Neural cell (in vitro differentiated cells): ENCODE data around the gene PPFIBP2. TPM values are rescaled to one million over a fixed set of nuclear protein-coding genes. Genes with fewer than 3 reads are reported as not detected.

Experiments used
- H2AFZ ChIP-seq: fragments of 200-600, 300-800 bp; sonication (generic), shearing (Covaris generic); 2 replicates; pipeline ENCODE4 v1.6.0; 2014; ENCODE audit warnings: low read depth, mild to moderate bottlenecking, antibody characterized with exemption, low read length, moderate library complexity
- H3F3A ChIP-seq: fragments of 200-600 bp; shearing (Covaris generic); 2 replicates; pipeline ENCODE4 v1.6.1; 2016; ENCODE audit warnings: mild to moderate bottlenecking, moderate library complexity, mixed read lengths, antibody characterized with exemption, low read length; ENCODE audit not compliant: insufficient read depth, poor library complexity, severe bottlenecking
- H3K27ac ChIP-seq: fragments of 200-600, 300-800 bp; sonication (generic), shearing (Covaris generic); 2 replicates; pipeline ENCODE4 v1.5.1; 2014; ENCODE audit warnings: mild to moderate bottlenecking, low read length, moderate library complexity
- H3K27me3 ChIP-seq: fragments of 300-800, 200-600 bp; sonication (generic), shearing (Covaris generic); 2 replicates; pipeline ENCODE4 v1.6.0; 2014; ENCODE audit warnings: mild to moderate bottlenecking, low read depth, low read length, moderate library complexity; ENCODE audit not compliant: insufficient read depth
- H3K36me3 ChIP-seq: fragments of 300-800, 200-600 bp; sonication (generic), shearing (Covaris generic); 2 replicates; pipeline ENCODE4 v1.5.1; 2014; ENCODE audit warnings: mild to moderate bottlenecking, antibody characterized with exemption, low read length, moderate library complexity; ENCODE audit not compliant: insufficient read depth
- H3K4me2 ChIP-seq: fragments of 300-800, 200-600 bp; sonication (generic), shearing (Covaris generic); 2 replicates; pipeline ENCODE4 v1.6.0; 2014; ENCODE audit warnings: mild to moderate bottlenecking, low read length
- H3K4me3 ChIP-seq: fragments of 300-800, 200-600 bp; sonication (generic), shearing (Covaris generic); 2 replicates; pipeline ENCODE4 v1.5.1; 2014; ENCODE audit warnings: mild to moderate bottlenecking, low read length, moderate library complexity
- H3K79me2 ChIP-seq: fragments of 200-600 bp; shearing (Covaris generic); replicated peaks from 2 replicates; pipeline ENCODE4 v1.6.0; 2014; ENCODE audit warnings: mild to moderate bottlenecking, low read length, moderate library complexity; ENCODE audit not compliant: insufficient read depth
- H3K9ac ChIP-seq: fragments of 300-800, 200-600 bp; sonication (generic), shearing (Covaris generic); 2 replicates; pipeline ENCODE4 v1.6.1; 2016; ENCODE audit warnings: mild to moderate bottlenecking, low read length, mixed read lengths
- H3K9me2 ChIP-seq: fragments of 200-600 bp; shearing (Covaris generic); 2 replicates; pipeline ENCODE4 v1.6.1; 2016; ENCODE audit warnings: mild to moderate bottlenecking, low read length, mixed read lengths; ENCODE audit not compliant: insufficient read depth
- H3K9me3 ChIP-seq: fragments of 200-600, 300-800 bp; sonication (generic), shearing (Covaris generic); 2 replicates; pipeline ENCODE4 v1.6.1; 2016; ENCODE audit warnings: mild to moderate bottlenecking, mixed run types, low read length, moderate library complexity, mixed read lengths
- H4K20me1 ChIP-seq: fragments of 200-600 bp; shearing (Covaris generic); 2 replicates; pipeline ENCODE4 v1.6.1; 2016; ENCODE audit warnings: mild to moderate bottlenecking, mixed run types; ENCODE audit not compliant: insufficient read depth
- EP300 ChIP-seq: fragments of 450-650 bp; conservative IDR thresholded peaks from 2 replicates; pipeline ENCODE4 v1.6.1; 2014; ENCODE audit warnings: antibody characterized with exemption, mild to moderate bottlenecking, moderate library complexity; ENCODE audit not compliant: poor library complexity, severe bottlenecking
- EZH2 ChIP-seq: fragments of 200-600, 300-800 bp; shearing (Covaris generic), sonication (generic); IDR thresholded peaks from 2 replicates; pipeline ENCODE4 v1.6.1; 2014; ENCODE audit warnings: antibody characterized with exemption, low read length, borderline replicate concordance, mild to moderate bottlenecking; ENCODE audit not compliant: insufficient read depth, poor library complexity, severe bottlenecking
- MXI1 ChIP-seq: fragments of 450-650 bp; conservative IDR thresholded peaks from 2 replicates; pipeline ENCODE4 v1.6.1; 2014; ENCODE audit warnings: antibody characterized with exemption, mild to moderate bottlenecking; ENCODE audit not compliant: poor library complexity, severe bottlenecking
- POLR2AphosphoS5 ChIP-seq: IDR thresholded peaks from 2 replicates; pipeline ENCODE4 v1.6.1; 2012
- RAD21 ChIP-seq: fragments of 450-650 bp; conservative IDR thresholded peaks from 2 replicates; pipeline ENCODE4 v1.6.1; 2014; ENCODE audit warnings: antibody characterized with exemption, mild to moderate bottlenecking, moderate library complexity
- SMC3 ChIP-seq: fragments of 450-650 bp; conservative IDR thresholded peaks from 2 replicates; pipeline ENCODE4 v1.6.1; 2014; ENCODE audit warnings: antibody characterized with exemption, mild to moderate bottlenecking, moderate library complexity; ENCODE audit not compliant: poor library complexity
- TAF1 ChIP-seq: IDR thresholded peaks from 2 replicates; pipeline ENCODE4 v1.6.1; 2012; ENCODE audit warnings: low read depth
- polyA plus RNA-seq: library from polyadenylated mRNA; depleted of rRNA; stranded (reverse); fragments of >200 nt; gene quantifications from 2 replicates; pipeline ENCODE4 v1.2.3, GENCODE V29; 2014
- TF ChIP-seq, protein P1 (sequence below): fragments of 450-650 bp; IDR thresholded peaks from 2 replicates; pipeline ENCODE4 v1.5.1; 2014; ENCODE audit warnings: antibody characterized with exemption, mild to moderate bottlenecking, moderate library complexity; ENCODE audit not compliant: poor library complexity, severe bottlenecking
- TF ChIP-seq, protein P2 (sequence below): IDR thresholded peaks from 2 replicates; pipeline ENCODE4 v1.6.1; 2012; ENCODE audit warnings: borderline replicate concordance

The PPFIBP2 gene
- polyA plus RNA-seq, 1 donor from 2014 or later: not detected

DNA sequence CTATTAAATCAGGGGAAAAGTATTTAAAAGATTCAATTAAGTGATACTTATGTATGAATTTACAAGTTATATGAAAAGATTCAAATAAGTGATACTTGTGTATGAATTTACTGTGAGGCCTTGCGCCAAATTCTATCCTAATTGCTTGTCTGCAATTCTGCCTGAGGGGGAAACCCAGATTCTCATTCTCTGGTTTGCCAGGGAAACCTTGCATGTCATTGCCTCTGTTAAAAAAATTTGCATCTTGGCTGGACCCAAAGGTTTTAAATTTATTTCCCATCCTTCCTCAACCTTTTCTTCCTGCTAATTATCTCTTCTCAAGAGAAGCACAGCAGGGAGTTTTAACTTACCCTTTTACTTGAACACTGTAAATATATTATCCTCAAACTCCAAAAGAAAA lies 14.7 kb upstream of the PPFIBP2 start:
- no peak overlapping the region for H3K27ac ChIP-seq
- no peak overlapping the region for H3K9ac ChIP-seq
- no peaks in the 10 kb centered on the region for H3K9me2 ChIP-seq
- H3K36me3 ChIP-seq: no peaks in the 10 kb centered on the region
- TF ChIP-seq MXI1 (no peak), SMC3 (no peak), RAD21 (no peak), EP300 (no peak), TAF1 (no peak)
- TF ChIP-seq, protein P1, sequence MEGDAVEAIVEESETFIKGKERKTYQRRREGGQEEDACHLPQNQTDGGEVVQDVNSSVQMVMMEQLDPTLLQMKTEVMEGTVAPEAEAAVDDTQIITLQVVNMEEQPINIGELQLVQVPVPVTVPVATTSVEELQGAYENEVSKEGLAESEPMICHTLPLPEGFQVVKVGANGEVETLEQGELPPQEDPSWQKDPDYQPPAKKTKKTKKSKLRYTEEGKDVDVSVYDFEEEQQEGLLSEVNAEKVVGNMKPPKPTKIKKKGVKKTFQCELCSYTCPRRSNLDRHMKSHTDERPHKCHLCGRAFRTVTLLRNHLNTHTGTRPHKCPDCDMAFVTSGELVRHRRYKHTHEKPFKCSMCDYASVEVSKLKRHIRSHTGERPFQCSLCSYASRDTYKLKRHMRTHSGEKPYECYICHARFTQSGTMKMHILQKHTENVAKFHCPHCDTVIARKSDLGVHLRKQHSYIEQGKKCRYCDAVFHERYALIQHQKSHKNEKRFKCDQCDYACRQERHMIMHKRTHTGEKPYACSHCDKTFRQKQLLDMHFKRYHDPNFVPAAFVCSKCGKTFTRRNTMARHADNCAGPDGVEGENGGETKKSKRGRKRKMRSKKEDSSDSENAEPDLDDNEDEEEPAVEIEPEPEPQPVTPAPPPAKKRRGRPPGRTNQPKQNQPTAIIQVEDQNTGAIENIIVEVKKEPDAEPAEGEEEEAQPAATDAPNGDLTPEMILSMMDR: no peak
- TF ChIP-seq, protein P2, sequence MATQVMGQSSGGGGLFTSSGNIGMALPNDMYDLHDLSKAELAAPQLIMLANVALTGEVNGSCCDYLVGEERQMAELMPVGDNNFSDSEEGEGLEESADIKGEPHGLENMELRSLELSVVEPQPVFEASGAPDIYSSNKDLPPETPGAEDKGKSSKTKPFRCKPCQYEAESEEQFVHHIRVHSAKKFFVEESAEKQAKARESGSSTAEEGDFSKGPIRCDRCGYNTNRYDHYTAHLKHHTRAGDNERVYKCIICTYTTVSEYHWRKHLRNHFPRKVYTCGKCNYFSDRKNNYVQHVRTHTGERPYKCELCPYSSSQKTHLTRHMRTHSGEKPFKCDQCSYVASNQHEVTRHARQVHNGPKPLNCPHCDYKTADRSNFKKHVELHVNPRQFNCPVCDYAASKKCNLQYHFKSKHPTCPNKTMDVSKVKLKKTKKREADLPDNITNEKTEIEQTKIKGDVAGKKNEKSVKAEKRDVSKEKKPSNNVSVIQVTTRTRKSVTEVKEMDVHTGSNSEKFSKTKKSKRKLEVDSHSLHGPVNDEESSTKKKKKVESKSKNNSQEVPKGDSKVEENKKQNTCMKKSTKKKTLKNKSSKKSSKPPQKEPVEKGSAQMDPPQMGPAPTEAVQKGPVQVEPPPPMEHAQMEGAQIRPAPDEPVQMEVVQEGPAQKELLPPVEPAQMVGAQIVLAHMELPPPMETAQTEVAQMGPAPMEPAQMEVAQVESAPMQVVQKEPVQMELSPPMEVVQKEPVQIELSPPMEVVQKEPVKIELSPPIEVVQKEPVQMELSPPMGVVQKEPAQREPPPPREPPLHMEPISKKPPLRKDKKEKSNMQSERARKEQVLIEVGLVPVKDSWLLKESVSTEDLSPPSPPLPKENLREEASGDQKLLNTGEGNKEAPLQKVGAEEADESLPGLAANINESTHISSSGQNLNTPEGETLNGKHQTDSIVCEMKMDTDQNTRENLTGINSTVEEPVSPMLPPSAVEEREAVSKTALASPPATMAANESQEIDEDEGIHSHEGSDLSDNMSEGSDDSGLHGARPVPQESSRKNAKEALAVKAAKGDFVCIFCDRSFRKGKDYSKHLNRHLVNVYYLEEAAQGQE: no peak
- no peak overlapping the region for H2AFZ ChIP-seq
- H3F3A ChIP-seq: no peaks in the 10 kb centered on the region
- H4K20me1 ChIP-seq: no peaks in the 10 kb centered on the region
- no peaks in the 10 kb centered on the region for H3K9me3 ChIP-seq
- H3K4me2 ChIP-seq: no peak overlapping the region
- H3K4me3 ChIP-seq: no peak overlapping the region
- H3K79me2 ChIP-seq: no peaks in the 10 kb centered on the region
- no peaks in the 10 kb centered on the region for H3K27me3 ChIP-seq

DNA sequence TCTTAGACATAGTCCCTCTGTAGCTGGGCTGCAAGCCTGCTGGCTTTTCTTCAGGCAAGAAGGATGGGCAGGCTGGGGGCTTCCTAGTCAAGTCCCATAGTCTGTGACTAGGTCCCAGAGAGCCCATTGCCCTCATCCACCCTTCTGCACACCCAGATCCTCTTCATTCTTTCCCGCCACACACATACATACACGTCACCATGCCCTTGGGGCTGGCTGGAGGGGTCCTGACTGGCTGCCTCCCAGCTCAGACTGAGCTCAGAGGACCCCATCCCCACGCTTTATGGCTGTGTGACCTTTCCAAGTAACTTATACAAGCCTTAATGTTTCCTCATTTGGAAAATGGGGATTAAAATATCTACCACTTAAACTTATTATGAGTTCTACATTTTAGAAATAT lies 13.5 kb upstream of the PPFIBP2 start:
- H3K9me3 ChIP-seq: no peaks in the 10 kb centered on the region
- H3K27me3 ChIP-seq: no peaks in the 10 kb centered on the region
- no peak overlapping the region for H3K4me3 ChIP-seq
- H3K79me2 ChIP-seq: no peaks in the 10 kb centered on the region
- H4K20me1 ChIP-seq: no peaks in the 10 kb centered on the region
- TF ChIP-seq, protein P1: no peak
- no peak for TF ChIP-seq SMC3
- TF ChIP-seq EP300: no peak
- no peak for TF ChIP-seq TAF1
- no peak for TF ChIP-seq MXI1
- TF ChIP-seq, protein P2: no peak
- no peak for TF ChIP-seq EZH2
- TF ChIP-seq RAD21: no peak
- TF ChIP-seq POLR2AphosphoS5: no peak
- no peaks in the 10 kb centered on the region for H3K36me3 ChIP-seq
- H3K9me2 ChIP-seq: no peaks in the 10 kb centered on the region
- no peak overlapping the region for H3K4me2 ChIP-seq
- no peak overlapping the region for H3K27ac ChIP-seq
- H3F3A ChIP-seq: no peaks in the 10 kb centered on the region
- H3K9ac ChIP-seq: no peak overlapping the region
- no peak overlapping the region for H2AFZ ChIP-seq
